IMR-90 (cell line): ENCODE results near the gene NLRP1. TPM values are rescaled to one million over a fixed set of nuclear protein-coding genes. Genes with fewer than 3 reads are reported as not detected.

Source experiments
- ATAC-seq: fragments of 200-7000 bp; cut with Tn5 transposase; 2 replicates; pipeline ENCODE4 v1.9.1; 2020; ENCODE audit warnings: low read depth, mild to moderate bottlenecking, moderate library complexity
- BruUV-seq: library from RNA; stranded (reverse); fragments of 400-500 nt; replicated peaks from 2 replicates; lab custom pipeline; 2021; lab: Mats Ljungman, UMichigan
- CTCF ChIA-PET: fragments of 300-600 bp; formaldehyde crosslinking; extraction: SDS; loops from one replicate; lab custom pipeline; 2021; ENCODE audit warnings: antibody characterized with exemption; lab: Yijun Ruan, JAX
- POLR2A ChIA-PET: fragments of 300-600 bp; sonication (Branson Sonifier 250); formaldehyde crosslinking; loops from one replicate; lab custom pipeline; 2022; ENCODE audit warnings: antibody characterized with exemption; ENCODE audit not compliant: unreplicated experiment; lab: Charles Lee
- DNase-seq: peaks from one replicate; pipeline ENCODE4 v3.0.0; 2013
- H2AFZ ChIP-seq: replicated peaks from 2 replicates; pipeline ENCODE3; 2013; ENCODE audit warnings: low read length, mild to moderate bottlenecking; ENCODE audit not compliant: poor library complexity
- H2AK5ac ChIP-seq: 2 replicates; pipeline ENCODE4 v1.6.1; 2013; ENCODE audit warnings: low read depth, low read length, inconsistent platforms
- H2AK9ac ChIP-seq: replicated peaks from 2 replicates; pipeline ENCODE3; 2013; ENCODE audit warnings: mild to moderate bottlenecking, low read depth, low read length, moderate library complexity; ENCODE audit not compliant: poor library complexity
- H2BK120ac ChIP-seq: 2 replicates; pipeline ENCODE4 v1.6.1; 2013; ENCODE audit warnings: low read depth, low read length, inconsistent platforms
- H2BK15ac ChIP-seq: 3 replicates; pipeline ENCODE4 v1.6.1; 2013; ENCODE audit warnings: low read depth, low read length, inconsistent platforms
- H2BK20ac ChIP-seq: 2 replicates; pipeline ENCODE4 v1.6.1; 2013; ENCODE audit warnings: low read depth, mild to moderate bottlenecking, inconsistent platforms, low read length, moderate library complexity
- H2BK5ac ChIP-seq: 2 replicates; pipeline ENCODE4 v1.6.1; 2013; ENCODE audit warnings: mild to moderate bottlenecking, low read depth, low read length, inconsistent platforms; ENCODE audit not compliant: poor library complexity, severe bottlenecking
- H3K14ac ChIP-seq: replicated peaks from 2 replicates; pipeline ENCODE4 v1.6.1; 2013; ENCODE audit warnings: low read depth, low read length, inconsistent platforms
- H3K18ac ChIP-seq: 2 replicates; pipeline ENCODE4 v1.6.1; 2013; ENCODE audit warnings: low read depth, low read length, control low read depth
- H3K23ac ChIP-seq: 2 replicates; pipeline ENCODE4 v1.6.1; 2013; ENCODE audit warnings: low read depth, low read length, inconsistent platforms
- H3K27ac ChIP-seq: 2 replicates; pipeline ENCODE4 v1.5.1; 2013; ENCODE audit warnings: mild to moderate bottlenecking, control low read depth, low read length; ENCODE audit not compliant: insufficient read depth
- H3K27me3 ChIP-seq: 2 replicates; pipeline ENCODE4 v1.6.1; 2013; ENCODE audit warnings: low read length; ENCODE audit not compliant: control insufficient read depth, insufficient read depth
- H3K36me3 ChIP-seq: 2 replicates; pipeline ENCODE4 v1.6.1; 2013; ENCODE audit warnings: low read length, mixed read lengths; ENCODE audit not compliant: control insufficient read depth, insufficient read depth
- H3K4ac ChIP-seq: 2 replicates; pipeline ENCODE4 v1.6.1; 2013; ENCODE audit warnings: low read depth, low read length, inconsistent platforms
- H3K4me1 ChIP-seq: 2 replicates; pipeline ENCODE4 v1.6.1; 2013; ENCODE audit warnings: low read length, mixed read lengths; ENCODE audit not compliant: control insufficient read depth, insufficient read depth
- H3K4me2 ChIP-seq: 2 replicates; pipeline ENCODE4 v1.6.1; 2013; ENCODE audit warnings: low read depth, mild to moderate bottlenecking, control low read depth, low read length, moderate library complexity
- H3K4me3 ChIP-seq: 2 replicates; pipeline ENCODE4 v1.5.1; 2013; ENCODE audit warnings: low read depth, mild to moderate bottlenecking, control low read depth, low read length, moderate library complexity; ENCODE audit not compliant: insufficient read depth
- H3K56ac ChIP-seq: 2 replicates; pipeline ENCODE4 v1.6.1; 2013; ENCODE audit warnings: low read length, inconsistent platforms; ENCODE audit not compliant: insufficient read depth; ENCODE audit errors: extremely low read depth
- H3K79me1 ChIP-seq, 2 experiments: 2 replicates each; pipeline ENCODE4 v1.6.1; 2013; ENCODE audit warnings: low read length in 2 of 2, inconsistent platforms in 1 of 2, low read depth in 1 of 2
- H3K9ac ChIP-seq: 2 replicates; pipeline ENCODE4 v1.6.1; 2013; ENCODE audit warnings: low read depth, low read length, control low read depth
- H3K9me1 ChIP-seq: 2 replicates; pipeline ENCODE4 v1.6.1; 2013; ENCODE audit warnings: low read length, inconsistent platforms; ENCODE audit not compliant: insufficient read depth
- H3K9me3 ChIP-seq: 2 replicates; pipeline ENCODE4 v1.6.1; 2013; ENCODE audit warnings: low read length; ENCODE audit not compliant: control insufficient read depth, insufficient read depth
- H4K20me1 ChIP-seq: 2 replicates; pipeline ENCODE4 v1.6.1; 2013; ENCODE audit warnings: low read length, inconsistent platforms; ENCODE audit not compliant: insufficient read depth
- H4K5ac ChIP-seq: 2 replicates; pipeline ENCODE4 v1.6.1; 2013; ENCODE audit warnings: mild to moderate bottlenecking, low read depth, low read length, control low read depth
- H4K8ac ChIP-seq, 2 experiments: 2 replicates each; pipeline ENCODE4 v1.6.1; 2013; ENCODE audit warnings: low read depth in 2 of 2, low read length in 2 of 2, control low read depth in 1 of 2, inconsistent platforms in 1 of 2
- H4K91ac ChIP-seq: 2 replicates; pipeline ENCODE4 v1.6.1; 2013; ENCODE audit warnings: low read depth, low read length, inconsistent platforms; ENCODE audit not compliant: insufficient read depth
- CHD1 ChIP-seq: IDR thresholded peaks from 2 replicates; pipeline ENCODE4 v1.6.1; 2012; ENCODE audit warnings: low read depth, low read length, improper control_type of control experiment
- RFX5 ChIP-seq: IDR thresholded peaks from 2 replicates; pipeline ENCODE4 v1.8.0; 2012; ENCODE audit warnings: low read depth, mild to moderate bottlenecking, low read length, moderate library complexity
- WGBS, 2 experiments: methylation state at CpG; one replicate each; pipeline versions ENCODE4 v1.1.5 to v1.1.7; 2013; ENCODE audit warnings: missing lambda C conversion rate in 2 of 2; ENCODE audit not compliant: insufficient read length in 1 of 2; ENCODE audit errors: extremely low coverage in 2 of 2; 5-methylcytosine and 5-hydroxymethylcytosine counted together
- dilution Hi-C: fragments of 300-500 bp; cut with HindIII; formaldehyde crosslinking; loops from one replicate; pipeline ENCODE4 v1.14.3; 2018; ENCODE audit warnings: low sequenced_read_pairs; ENCODE audit not compliant: unreplicated experiment
- in situ Hi-C: fragments of 300-500 bp; cut with MboI; formaldehyde crosslinking; loops from 3 replicates; pipeline ENCODE4 v1.14.3; 2019; ENCODE audit warnings: low sequenced_read_pairs, inconsistent platforms, mixed read lengths
- intact Hi-C: fragments of 100-400 bp; cut with micrococcal nuclease; formaldehyde crosslinking; loops from 2 replicates; pipeline ENCODE4 v1.10.0; 2022
- polyA plus RNA-seq, 3 experiments: library from polyadenylated mRNA; depleted of rRNA; stranded (reverse); fragments of >200 nt; gene quantifications; 2 replicates each; pipeline ENCODE4 v1.2.3, GENCODE V29; 2012; ENCODE audit warnings: low replicate concordance in 1 of 3
- total RNA-seq: library from RNA; depleted of rRNA; stranded (reverse); fragments of >200 nt; gene quantifications from 2 replicates; pipeline ENCODE4 v1.2.3, GENCODE V29; 2012

The NLRP1 gene
- total and polyA plus RNA-seq, 2 of the 4 experiments (the other 2 are of a cell fraction), result 134 to 340 TPM

GRCh38 chr17:5501685-5502084 is 82.6 kb downstream of the NLRP1 start:
- H2AK9ac ChIP-seq, result peak overlapping the region; percentile 78
- in situ Hi-C loops, result no loop called here
- peak overlapping the region; percentile 11 for H2AFZ ChIP-seq
- H2BK15ac ChIP-seq, result no peak overlapping the region
- H3K9me1 ChIP-seq, result peaks cover 3% of the 10 kb centered on the region
- peaks cover 4% of the 10 kb centered on the region; the same call in 1 of the 2 replicates for H3K4me1 ChIP-seq
- no peaks in the 10 kb centered on the region for H3K9me3 ChIP-seq
- peaks cover 9 to 20% of the 10 kb centered on the region in 2 experiments for H3K79me1 ChIP-seq
- peak overlapping the region; percentile 12 for H2BK5ac ChIP-seq
- H3K4ac ChIP-seq, result peak overlapping the region; percentile 20; the same call in 1 of the 2 replicates
- H4K8ac ChIP-seq, result no peak overlapping the region
- H3K27ac ChIP-seq, result no peak overlapping the region
- H3K18ac ChIP-seq, result no peak overlapping the region
- ChIA-PET POLR2A (interaction anchor here (0.6 to 0.9 kb wide), 2 partner anchors 15 to 1854 kb away, joined by 3 read pairs; partner anchors contain the start of genes DERL2 and MIS12), CTCF (no interaction called here)
- ATAC-seq (no peak), DNase-seq (no peak)
- H3K23ac ChIP-seq, result 0 out of 2 replicates have a peak overlapping the region, but pooled peaks have one; percentile 49
- H3K4me3 ChIP-seq, result no peak overlapping the region
- peak overlapping the region; percentile 14; the same call in 1 of the 2 replicates for H4K91ac ChIP-seq
- no TSS peak for BruUV-seq
- peak overlapping the region; percentile 48 for H2BK120ac ChIP-seq
- WGBS, 2 experiments, result 80% methylated on average over 1 of the region's 8 CpGs; no CpG with 5 or more reads in 1 of the 2 experiments
- no peak overlapping the region; the same call in 1 of the 2 replicates for H2BK20ac ChIP-seq
- H4K20me1 ChIP-seq, result no peaks in the 10 kb centered on the region
- peaks cover 1% of the 10 kb centered on the region; the same call in 1 of the 2 replicates for H3K36me3 ChIP-seq
- no peak overlapping the region; the same call in 1 of the 2 replicates for H3K56ac ChIP-seq
- H3K14ac ChIP-seq, result peak overlapping the region; percentile 37; the same call in 1 of the 2 replicates
- intact Hi-C loops, result loop anchor here (2.0 kb wide), 2 partner anchors 33 to 83 kb away; partner anchors contain the start of genes DHX33 and NLRP1
- TF ChIP-seq RFX5 (no peak), CHD1 (no peak)
- H3K9ac ChIP-seq, result no peak overlapping the region
- H3K27me3 ChIP-seq, result no peaks in the 10 kb centered on the region
- H2AK5ac ChIP-seq, result peak overlapping the region; percentile 57
- no peak overlapping the region for H3K4me2 ChIP-seq
- dilution Hi-C loops, result no loop called here
- H4K5ac ChIP-seq, result no peak overlapping the region
